GM19468 (cell line): ENCODE data around the gene MEST.
A peak's percentile ranks its signal among the peaks of the same experiment; 100 is the strongest.
"Not testable (repeated sequence)": the region's sequence is repeated elsewhere in the genome, so short reads cannot be mapped to it uniquely, and the experiment has no call there.

Source experiments
- ATAC-seq: cut with Tn5 transposase; IDR thresholded peaks from one replicate; pipeline ENCODE4 v1.9.1; 2021; ENCODE audit warnings: mild to moderate bottlenecking, moderate library complexity, moderate number of reproducible peaks; ENCODE audit not compliant: unreplicated experiment; ENCODE audit errors: extremely low read depth

MEST gene, protein sequence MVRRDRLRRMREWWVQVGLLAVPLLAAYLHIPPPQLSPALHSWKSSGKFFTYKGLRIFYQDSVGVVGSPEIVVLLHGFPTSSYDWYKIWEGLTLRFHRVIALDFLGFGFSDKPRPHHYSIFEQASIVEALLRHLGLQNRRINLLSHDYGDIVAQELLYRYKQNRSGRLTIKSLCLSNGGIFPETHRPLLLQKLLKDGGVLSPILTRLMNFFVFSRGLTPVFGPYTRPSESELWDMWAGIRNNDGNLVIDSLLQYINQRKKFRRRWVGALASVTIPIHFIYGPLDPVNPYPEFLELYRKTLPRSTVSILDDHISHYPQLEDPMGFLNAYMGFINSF

DNA sequence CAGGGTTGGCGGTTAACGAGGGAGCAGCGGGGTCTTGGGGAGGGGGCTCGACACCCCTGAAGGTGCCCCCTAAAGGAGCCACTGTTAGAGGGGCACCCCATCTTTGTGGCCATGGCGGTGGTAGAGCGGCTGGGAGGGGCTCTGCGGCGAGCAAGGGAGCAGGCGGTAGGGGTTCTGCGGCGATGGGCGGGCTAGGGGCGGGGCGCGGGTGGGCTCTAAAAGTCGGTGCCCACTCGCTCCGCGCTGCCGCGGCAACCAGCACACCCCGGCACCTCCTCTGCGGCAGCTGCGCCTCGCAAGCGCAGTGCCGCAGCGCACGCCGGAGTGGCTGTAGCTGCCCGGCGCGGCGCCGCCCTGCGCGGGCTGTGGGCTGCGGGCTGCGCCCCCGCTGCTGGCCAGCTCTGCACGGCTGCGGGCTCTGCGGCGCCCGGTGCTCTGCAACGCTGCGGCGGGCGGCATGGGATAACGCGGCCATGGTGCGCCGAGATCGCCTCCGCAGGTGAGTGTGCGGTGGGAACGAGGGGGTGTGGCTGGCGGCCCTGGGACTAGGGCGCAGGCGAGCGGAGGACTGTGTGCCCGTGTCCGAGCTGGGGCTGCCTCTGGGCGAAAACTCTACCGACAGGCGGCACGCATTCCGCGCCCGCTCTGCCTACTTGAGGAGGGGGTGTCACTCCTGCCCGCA lies at the start of gene MEST:
Gene MEST, plus strand, starts transcription at position 245 of the 682 bp plus-strand sequence. Its CDS starts 229 bp downstream, at position 474.
- ATAC-seq = no peak

DNA sequence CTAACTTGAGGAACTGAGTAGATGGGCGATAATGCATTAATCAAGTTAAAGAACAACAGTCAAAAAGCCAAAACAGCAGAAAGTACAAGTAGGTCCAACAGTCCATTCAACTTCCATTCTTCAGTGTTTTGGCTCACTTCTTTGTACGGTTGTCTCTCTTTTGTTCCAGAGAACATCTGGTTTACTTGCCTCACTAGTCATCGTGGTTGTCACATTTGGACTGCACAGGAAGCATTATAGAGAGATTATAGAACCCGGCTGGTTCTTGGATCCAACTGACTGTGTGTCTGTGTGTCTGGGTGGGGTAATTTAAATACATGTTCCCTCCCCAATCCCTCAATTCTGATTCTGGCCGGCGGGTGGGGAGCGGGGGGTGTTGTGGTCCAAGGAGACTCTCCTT lies 49.3 kb upstream of the MEST start:
- ATAC-seq = no peak

DNA sequence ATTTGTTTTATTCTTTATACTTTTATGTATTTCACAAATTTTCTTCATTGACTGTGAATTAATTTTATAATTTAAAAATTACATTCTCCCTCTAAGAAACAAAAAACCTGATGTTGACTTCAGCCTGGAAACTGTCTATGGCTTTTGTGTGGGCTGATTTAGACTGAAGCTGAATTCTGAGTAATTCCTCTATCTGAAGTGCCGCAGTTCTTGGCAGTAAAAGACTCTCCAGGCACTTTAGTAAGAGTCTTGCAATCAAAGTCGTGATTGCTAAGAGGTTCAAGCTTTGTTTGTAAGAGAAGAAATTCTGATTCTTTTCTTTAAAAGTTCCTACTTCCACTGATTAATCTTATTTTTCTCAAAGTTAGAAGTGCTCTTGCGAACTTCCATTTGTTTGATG lies 47.7 kb upstream of the MEST start:
- ATAC-seq = no peak

DNA sequence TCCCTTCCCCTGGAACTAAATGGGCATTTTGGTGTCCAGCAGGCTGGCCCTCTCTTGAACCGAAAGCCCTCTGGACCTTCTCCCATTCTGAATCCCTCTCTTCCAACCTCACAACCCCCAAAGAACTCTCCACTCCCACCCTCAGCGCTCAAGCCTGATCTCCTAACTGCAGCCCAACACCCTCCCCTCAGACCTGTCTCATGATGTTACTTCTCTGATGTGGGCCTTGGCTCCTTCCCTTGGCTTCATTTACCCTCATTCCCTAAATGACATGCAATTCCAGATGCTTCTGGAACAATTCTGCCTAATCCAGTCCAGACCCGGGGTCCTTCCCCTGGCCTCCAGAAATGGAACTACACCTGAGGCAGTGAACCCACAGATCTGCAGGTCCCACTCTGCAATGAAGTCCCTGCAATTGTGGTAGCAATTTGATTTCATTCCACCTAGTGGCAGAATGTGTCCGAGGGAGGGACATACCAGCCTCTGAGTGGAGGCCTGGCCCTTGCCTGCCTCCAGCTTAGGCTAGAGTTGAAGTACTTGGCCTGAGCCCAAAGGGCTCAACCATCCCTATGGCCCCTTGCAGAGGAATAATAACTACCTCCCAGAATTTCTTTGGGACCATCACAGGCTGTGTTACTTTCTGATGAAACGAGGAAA lies 47.0 kb upstream of the MEST start:
- no peak for ATAC-seq

DNA sequence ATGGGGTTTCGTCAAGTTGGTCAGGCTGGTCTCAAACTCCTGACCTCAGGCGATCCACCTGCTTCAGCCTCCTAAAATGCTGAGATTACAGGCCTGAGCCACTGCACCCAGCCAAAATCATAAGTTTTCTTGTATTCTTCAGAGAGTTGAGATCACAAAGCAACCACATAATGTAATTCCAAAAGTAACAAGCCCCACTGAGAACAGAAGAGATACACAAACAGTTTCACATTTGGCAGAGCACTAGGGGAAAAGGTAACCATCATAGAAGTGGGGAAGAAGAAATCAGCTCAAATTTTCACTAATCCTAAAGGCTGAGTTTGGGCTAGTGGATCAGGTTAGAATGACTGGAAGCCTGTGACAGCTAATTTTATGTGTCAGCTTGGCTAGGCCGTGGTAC lies 45.6 kb upstream of the MEST start:
- ATAC-seq = no peak

DNA sequence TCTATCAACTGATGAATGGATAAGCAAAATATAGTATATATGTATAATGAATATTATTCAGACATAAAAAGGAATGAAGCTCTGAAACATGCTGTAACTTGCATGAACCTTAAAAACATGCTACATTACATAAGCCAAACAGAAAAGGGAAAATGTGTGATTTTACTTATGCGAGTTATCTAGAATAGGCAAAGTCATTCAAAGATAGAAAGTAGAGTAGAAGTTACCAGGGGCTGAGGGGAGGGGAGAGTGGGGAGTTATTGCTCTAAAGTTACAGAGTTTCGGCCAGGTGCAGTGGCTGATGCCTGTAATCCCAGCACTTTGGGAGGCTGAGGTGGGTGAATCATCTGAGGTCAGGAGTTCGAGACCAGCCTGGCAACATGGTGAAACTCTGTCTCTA lies 40.5 kb upstream of the MEST start:
- not testable (repeated sequence) for ATAC-seq

DNA sequence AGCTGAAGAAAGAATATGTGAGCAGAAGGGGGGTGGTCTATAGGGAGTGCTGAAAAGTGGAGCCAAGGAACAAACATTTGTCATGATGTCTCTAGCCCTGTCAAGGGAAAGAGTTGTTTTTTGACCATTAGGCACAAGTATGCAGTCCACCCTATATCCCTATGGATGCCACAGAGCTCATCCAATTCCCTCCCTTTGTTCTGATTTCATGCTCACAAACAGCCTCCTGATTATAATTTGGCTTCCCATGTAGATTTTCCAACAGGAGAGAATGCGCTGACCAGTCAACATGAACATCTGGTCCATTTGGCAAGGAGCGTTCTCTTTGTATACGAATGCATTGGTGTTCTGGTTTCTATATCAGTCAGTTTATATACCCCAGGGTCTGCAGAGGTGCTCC lies 38.9 kb upstream of the MEST start:
- no peak for ATAC-seq

DNA sequence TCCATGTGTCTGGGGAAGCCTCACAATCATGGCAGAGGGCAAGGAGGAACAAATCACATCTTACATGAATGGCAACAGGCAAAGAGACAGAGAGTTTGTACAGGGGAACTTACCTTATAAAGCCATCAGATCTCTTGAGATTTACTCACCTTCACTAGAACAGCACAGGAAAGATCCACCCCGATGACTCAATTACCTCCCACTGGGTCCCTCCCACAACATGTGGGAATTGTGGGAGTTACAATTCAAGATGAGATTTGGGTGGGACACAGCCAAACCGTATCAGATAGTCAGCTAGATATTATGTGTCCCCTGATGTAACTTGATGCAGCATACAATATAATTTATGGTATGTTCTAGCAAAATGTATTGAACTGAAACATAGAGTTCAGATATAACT lies 36.9 kb upstream of the MEST start:
- no peak for ATAC-seq

DNA sequence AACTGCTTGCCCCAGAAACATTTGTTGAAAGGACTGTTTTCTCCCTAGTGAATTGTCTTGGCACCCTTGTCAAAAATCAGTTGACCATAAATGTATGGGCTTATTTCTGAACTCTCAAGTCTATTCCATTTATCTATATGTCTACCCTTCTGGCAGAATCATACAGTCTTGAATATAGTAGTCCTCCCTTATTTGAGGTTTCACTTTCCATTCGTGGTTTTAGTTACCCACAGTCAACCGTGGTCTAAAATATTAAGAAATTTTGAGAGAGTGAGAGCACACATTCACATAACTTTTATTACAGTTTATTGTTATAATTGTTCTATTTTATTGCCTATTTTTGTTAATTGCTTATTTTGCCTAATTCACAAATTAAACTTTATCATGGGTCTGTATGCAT lies 33.6 kb upstream of the MEST start:
- no peak for ATAC-seq

DNA sequence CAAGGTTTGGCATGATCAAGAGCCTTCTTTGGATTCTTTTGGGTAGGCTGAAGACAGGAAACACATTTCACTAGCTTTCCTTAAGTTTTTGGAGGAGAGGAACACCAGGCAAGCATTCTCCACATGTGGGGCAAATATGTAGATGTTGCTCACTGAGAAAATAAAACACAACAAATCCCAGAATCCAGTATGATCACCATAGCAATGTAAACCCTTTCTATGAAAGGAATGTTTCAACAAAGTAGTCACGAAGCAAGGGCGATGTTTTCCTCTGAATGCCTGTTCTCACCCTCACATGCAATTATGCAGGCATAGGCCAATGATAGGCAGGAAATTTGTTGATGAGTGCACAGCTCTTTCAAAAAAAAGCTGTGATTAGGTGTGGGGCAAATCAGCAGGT lies 30.6 kb upstream of the MEST start:
- no peak for ATAC-seq

DNA sequence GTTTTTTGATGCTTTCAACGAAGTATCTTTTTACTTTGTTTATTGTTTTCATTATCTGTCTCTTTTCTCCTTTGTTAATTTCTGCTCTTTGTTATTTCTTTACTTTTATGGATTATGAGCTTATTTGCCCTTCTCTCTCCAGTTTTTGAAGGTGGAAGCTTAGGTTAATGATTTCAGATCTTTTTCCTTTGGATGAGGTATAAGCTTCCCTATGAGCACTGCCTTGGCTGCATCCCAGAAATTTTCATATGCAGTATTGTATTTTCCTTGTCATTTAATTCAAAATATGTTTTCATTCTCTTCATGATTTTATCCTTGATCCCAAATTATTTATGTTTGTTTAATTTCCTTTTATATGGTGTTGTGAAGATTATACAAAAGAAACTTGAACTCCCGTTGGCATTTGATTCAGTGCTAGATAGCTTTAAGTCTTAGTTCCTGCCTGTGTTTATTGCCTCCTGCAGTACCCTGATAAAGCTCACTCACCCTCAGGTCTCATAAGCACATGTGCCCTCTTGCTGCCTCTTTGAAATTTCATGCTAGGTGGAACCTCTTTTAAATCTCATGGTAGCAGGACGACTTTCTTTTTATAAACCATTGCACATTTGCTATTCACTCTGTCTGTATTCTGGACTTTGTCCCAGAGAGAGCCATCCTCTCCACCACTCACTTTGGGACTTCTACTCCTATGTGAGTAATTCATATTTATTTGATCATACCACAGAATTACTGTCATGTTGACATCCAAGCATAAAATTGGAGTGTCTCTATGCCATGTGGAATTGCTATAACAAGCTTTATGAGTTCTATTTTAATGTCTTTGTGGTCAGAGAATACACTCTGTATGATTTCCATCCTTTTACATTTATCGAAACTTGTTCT lies 28.1 kb upstream of the MEST start:
- no peak for ATAC-seq

DNA sequence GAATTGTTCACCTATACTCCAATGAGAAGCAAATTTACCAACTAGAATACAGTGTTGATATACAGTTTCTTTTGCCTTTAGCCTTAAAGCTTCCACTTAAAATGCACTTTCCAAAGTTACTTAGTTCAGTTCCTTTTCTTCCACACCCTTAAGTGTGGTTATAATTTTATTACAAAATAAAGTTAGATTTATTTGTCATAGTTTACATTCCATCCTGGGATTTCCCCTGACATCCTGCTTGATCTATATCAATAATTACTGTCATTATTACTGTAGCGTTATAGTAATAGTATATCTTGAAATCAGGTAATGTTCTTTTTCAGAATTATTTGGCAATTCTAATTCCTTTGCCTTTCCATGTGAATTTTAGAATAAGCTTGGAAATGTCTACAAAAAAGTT lies 23.3 kb upstream of the MEST start:
- ATAC-seq = no peak

DNA sequence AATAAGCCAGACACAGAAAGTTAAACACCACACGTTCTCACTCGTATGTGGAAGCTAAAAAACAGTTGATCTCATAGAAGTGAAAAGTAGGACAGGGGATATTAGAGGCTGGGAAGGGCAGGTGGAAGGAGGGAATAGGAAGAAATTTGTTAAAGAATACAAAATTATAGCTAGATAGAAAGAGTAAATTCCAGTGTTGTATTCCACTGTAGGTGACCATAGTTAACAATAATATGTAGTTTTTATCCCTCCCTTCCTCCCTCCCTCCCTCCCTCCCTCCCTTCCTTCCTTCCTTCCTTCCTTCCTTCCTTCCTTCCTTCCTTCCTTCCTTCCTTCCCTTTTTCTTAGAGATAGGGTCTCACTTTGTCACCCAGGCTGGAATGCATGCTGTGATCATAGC lies 19.9 kb upstream of the MEST start:
- ATAC-seq = no peak

DNA sequence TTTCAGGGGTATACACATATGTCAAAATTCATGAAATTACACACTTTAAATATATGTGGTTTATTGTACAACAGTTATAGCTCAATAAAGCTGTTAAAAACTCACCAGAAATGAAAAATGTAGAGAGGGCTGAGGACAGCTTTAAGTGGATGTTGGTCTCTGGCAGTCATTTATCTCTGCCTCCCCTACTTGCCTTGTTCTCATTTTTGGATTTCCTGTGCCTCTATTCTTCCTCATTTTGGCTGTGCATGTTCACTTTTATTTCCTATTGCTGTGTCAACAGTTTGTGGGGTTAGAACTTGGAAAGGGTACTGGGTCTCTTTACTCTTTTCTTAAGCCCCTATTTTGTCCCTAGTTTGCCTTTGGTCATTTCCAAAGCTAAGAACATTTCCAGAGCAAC lies 18.6 kb upstream of the MEST start:
- ATAC-seq = no peak

DNA sequence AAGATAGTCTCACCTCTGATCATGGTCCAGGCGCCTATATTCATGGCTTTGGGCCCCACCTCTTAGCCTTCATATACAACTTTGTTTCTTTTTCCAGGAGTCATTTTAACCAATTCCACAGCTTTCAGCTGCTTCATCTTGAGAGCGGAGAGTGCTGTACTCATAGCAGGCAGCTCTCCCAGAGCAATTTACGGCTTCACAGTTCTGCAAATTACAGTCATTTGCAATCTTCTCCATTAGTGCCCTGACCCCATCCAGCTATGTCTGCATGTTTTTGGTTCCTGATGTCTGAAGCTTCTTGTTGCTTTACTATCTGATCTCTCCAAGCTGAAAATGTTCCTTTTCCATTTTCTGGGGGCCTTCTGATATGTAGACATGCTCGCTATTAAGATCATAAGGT lies 18.0 kb upstream of the MEST start:
- no peak for ATAC-seq

DNA sequence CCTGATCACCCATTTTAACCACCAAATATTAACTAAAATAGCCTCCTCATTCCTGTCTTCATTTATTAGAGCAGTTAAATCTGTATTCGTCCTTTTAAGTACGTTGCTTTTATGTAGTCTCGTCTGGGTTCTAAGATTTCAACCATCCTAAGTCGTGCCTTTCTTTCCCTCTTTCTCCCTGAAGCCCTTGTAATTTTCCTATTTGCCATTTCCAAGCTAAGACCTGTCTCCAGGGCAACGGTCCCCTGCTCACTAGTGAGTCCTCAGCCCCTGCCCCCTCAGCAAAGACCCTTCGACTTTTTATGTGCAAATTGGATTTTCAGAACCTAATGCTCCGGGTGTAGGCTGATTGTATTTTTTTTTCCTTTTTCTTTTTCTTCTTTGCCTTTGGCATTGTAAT lies 16.1 kb upstream of the MEST start:
- no peak for ATAC-seq

DNA sequence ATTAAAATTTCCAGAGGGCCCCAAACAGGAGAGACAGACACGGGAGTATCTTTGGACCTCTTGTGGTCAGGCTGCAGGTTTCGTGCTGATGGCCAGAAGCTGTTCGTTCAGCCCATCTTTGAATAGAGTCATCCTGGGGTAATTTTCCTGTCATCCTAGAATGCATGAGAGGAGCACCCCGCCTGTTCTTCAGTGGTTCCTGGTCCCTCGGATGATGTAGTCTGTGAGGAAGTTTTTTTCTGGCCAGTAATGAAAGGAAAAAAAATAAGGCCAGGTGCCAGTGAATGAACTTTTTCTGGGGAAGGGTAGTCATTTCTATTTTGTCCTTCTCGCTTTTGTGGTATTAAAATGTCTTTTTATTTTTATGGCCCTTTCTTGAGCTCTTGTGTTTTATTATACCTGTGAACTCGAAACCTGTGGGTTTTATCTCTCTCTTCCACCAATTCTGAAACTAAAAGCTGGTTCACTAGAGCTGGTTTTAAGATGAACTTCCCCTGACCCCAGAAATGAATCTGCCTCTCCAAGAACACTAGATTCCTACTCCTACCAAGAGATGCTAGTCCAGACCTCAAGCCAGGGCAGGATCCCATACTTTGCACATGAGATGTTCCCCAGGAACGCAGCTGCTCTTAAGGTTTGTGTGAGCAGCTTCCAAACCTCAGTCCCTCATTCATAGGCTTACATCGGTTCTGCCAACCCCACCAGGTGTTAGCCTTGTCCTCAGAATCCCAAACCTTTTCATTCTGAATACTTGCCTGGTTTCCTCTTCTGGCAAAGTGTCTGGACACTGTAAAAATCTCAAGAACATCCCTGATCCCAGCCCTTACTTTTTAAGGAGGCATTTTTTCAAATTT lies 15.4 kb upstream of the MEST start:
- ATAC-seq = peak; percentile 86

DNA sequence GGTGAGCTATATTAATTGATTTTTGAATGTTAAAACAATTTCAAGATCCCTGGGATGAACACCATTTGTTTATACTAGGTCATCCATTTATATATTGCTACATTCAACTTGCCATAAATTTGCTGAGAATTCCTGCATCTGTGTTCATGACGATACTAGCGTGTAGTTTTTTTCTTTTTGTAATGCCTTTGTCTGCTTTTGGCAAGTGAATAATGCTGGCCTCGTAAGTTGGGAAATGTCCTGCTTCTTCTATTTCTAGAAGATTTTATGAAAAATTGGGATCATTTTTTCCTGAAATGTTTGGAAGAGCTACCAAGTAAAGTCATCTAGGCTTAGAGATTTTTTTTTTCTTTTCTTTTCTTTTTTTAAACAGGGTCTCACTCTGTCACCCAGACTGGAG lies 12.9 kb upstream of the MEST start:
- ATAC-seq = no peak

DNA sequence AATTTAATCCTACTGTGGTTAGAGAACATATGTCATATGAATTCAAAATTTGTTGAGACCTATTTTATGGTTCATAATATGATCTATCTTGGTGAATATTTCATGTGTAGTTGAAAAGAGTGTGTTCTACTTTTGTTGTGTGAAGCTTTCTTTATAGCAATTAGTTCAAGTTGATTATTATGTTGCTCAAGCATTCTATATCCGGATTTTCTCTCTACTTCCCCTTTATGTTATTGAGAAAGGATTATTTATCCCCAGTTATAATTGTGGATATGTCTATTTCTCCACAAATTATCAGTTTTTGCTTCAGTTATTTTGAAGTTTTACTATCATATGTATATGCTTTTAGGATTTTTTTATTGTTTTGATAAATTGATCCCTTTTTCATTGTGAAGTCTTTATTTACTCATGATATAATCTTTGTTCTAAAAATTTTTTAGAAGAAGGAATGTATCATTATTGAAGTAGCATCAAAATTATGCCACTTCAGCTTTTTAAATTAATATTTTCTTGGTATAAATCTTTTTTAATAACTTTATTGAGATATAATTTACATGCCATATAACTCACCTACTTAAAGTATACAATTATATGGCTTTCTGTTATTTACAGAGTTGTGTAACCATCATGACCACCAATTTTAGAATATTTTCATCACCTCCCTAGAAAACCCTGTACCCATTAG lies 12.0 kb upstream of the MEST start:
- no peak for ATAC-seq
